Right atrium auricular region (tissue), 2 donors: ENCODE results near the gene ZNF469. TPM values are rescaled to one million over a fixed set of nuclear protein-coding genes. Genes with fewer than 3 reads are reported as not detected.

Source experiments
- DNase-seq: peaks from one replicate; pipeline ENCODE4 v3.0.0-alpha.2; 2019; ENCODE audit warnings: low spot score
- H3K27ac ChIP-seq, 2 donors: fragments of 200-600 bp; sonication (generic); 1 replicate in 1 of 2; 2 replicates in 1 of 2; pipeline ENCODE4 v1.5.1; 2016 to 2019
- H3K27me3 ChIP-seq, 2 donors: fragments of 200-600 bp; sonication (generic); one replicate each; pipeline versions ENCODE4 v1.5.1 to v1.6.0; 2017 to 2019
- H3K36me3 ChIP-seq: fragments of 200-600 bp; sonication (generic); one replicate; pipeline ENCODE4 v1.5.1; 2016
- H3K4me1 ChIP-seq, 2 donors: fragments of 200-600 bp; sonication (generic); one replicate each; pipeline versions ENCODE4 v1.5.1 to v1.6.0; 2017 to 2019
- H3K4me3 ChIP-seq, 2 donors: fragments of 200-600 bp; sonication (generic); 1 replicate in 1 of 2; 2 replicates in 1 of 2; pipeline ENCODE4 v1.5.1; 2017 to 2019; ENCODE audit warnings: mild to moderate bottlenecking in 1 of 2, moderate library complexity in 1 of 2
- H3K9me3 ChIP-seq, 2 donors: fragments of 200-600 bp; sonication (generic); one replicate each; pipeline ENCODE4 v1.5.1; 2019
- CTCF ChIP-seq, 2 donors: fragments of 200-600 bp; sonication (generic); IDR thresholded peaks; one replicate each; pipeline ENCODE4 v1.5.1; 2019; ENCODE audit warnings: antibody characterized with exemption in 2 of 2
- total RNA-seq, 2 donors: library from RNA; depleted of rRNA; stranded (reverse); fragments of >200 nt; gene quantifications; one replicate each; pipeline ENCODE4 v1.1.0, GENCODE V29; 2016

The ZNF469 gene
- total RNA-seq, 2 donors from 2014 or later, result 0.56 to 0.83 TPM

- DNase-seq, result no peak
- H3K27ac ChIP-seq, result no peak overlapping the region
- no peak overlapping the region for H3K4me3 ChIP-seq
- no peaks in the 10 kb centered on the region for H3K27me3 ChIP-seq
- no peaks in the 10 kb centered on the region for H3K9me3 ChIP-seq
- H3K36me3 ChIP-seq, result no peaks in the 10 kb centered on the region
- no peak for TF ChIP-seq CTCF (IDR thresholded peaks at IDR 0.05)
- peaks cover 0 to 11% of the 10 kb centered on the region in 2 donors for H3K4me1 ChIP-seq
Observed at GRCh38 chr16:88392616-88393015, 9.9 kb downstream of the ZNF469 start.

GRCh38 chr16:88393034-88393433 is 10.3 kb downstream of the ZNF469 start:
- Histone ChIP-seq H3K4me3 (no peak overlapping the region), H3K27ac (no peak overlapping the region)
- DNase-seq, result no peak

GRCh38 chr16:88393571-88393970 is 10.8 kb downstream of the ZNF469 start:
- H3K36me3 ChIP-seq, result no peaks in the 10 kb centered on the region
- no peaks in the 10 kb centered on the region for H3K27me3 ChIP-seq
- no peak for TF ChIP-seq CTCF (IDR thresholded peaks at IDR 0.05)
- H3K4me3 ChIP-seq, result no peak overlapping the region
- no peak overlapping the region for H3K27ac ChIP-seq
- no peak for DNase-seq
- no peaks in the 10 kb centered on the region for H3K9me3 ChIP-seq
- H3K4me1 ChIP-seq, result peaks cover 0 to 1% of the 10 kb centered on the region in 2 donors

More at GRCh38 chr16:88393034-88393433, 10.3 kb downstream of the ZNF469 start:
- Histone ChIP-seq H3K4me1 (peaks cover 0 to 7% of the 10 kb centered on the region in 2 donors), H3K9me3 (no peaks in the 10 kb centered on the region), H3K27me3 (no peaks in the 10 kb centered on the region), H3K36me3 (no peaks in the 10 kb centered on the region)
- TF ChIP-seq CTCF (IDR thresholded peaks at IDR 0.05), result no peak

GRCh38 chr16:88394426-88394825 is 11.7 kb downstream of the ZNF469 start:
- no peak for TF ChIP-seq CTCF (IDR thresholded peaks at IDR 0.05)
- Histone ChIP-seq H3K27me3 (no peaks in the 10 kb centered on the region), H3K4me1 (no peaks in the 10 kb centered on the region), H3K27ac (no peak overlapping the region), H3K9me3 (no peaks in the 10 kb centered on the region), H3K36me3 (no peaks in the 10 kb centered on the region), H3K4me3 (no peak overlapping the region)
- no peak for DNase-seq

GRCh38 chr16:88395669-88396584 is 13.2 kb downstream of the ZNF469 start:
- no peak overlapping the region for H3K27ac ChIP-seq
- no peaks in the 10 kb centered on the region for H3K27me3 ChIP-seq
- no peaks in the 10 kb centered on the region for H3K4me1 ChIP-seq
- no peaks in the 10 kb centered on the region for H3K36me3 ChIP-seq
- no peak overlapping the region for H3K4me3 ChIP-seq
- no peak for TF ChIP-seq CTCF (IDR thresholded peaks at IDR 0.05)
- H3K9me3 ChIP-seq, result no peaks in the 10 kb centered on the region
- DNase-seq, result no peak
